OCI-LY1 (cell line): ENCODE data around the gene COA5.

ENCODE experiments used
- H2AFZ ChIP-seq: fragments of 200-600 bp; sonication (generic), shearing (Covaris generic); 2 replicates; pipeline ENCODE4 v1.6.0; 2014; ENCODE audit warnings: antibody characterized with exemption, mild to moderate bottlenecking, low read length
- H3F3A ChIP-seq: fragments of 200-600 bp; sonication (generic), shearing (Covaris generic); 2 replicates; pipeline ENCODE4 v1.6.0; 2014; ENCODE audit warnings: mild to moderate bottlenecking, antibody characterized with exemption, low read length, moderate library complexity; ENCODE audit not compliant: insufficient read depth
- H3K27ac ChIP-seq: fragments of 200-600 bp; sonication (generic); 2 replicates; pipeline ENCODE4 v1.5.1; 2014; ENCODE audit warnings: low read length, mixed run types, mild to moderate bottlenecking, low read depth; ENCODE audit not compliant: poor library complexity, severe bottlenecking
- H3K27me3 ChIP-seq: fragments of 200-600 bp; sonication (generic); 2 replicates; pipeline ENCODE4 v1.6.0; 2014; ENCODE audit warnings: antibody characterized with exemption, mild to moderate bottlenecking, low read length, moderate library complexity; ENCODE audit not compliant: insufficient read depth
- H3K36me3 ChIP-seq: fragments of 200-600 bp; sonication (generic); 2 replicates; pipeline ENCODE4 v1.6.1; 2014; ENCODE audit warnings: mild to moderate bottlenecking, antibody characterized with exemption, low read length, moderate library complexity, mixed read lengths; ENCODE audit not compliant: insufficient read depth
- H3K4me1 ChIP-seq: fragments of 200-600 bp; sonication (generic); 2 replicates; pipeline ENCODE4 v1.5.1; 2014; ENCODE audit warnings: mild to moderate bottlenecking, low read length, moderate library complexity; ENCODE audit not compliant: insufficient read depth, severe bottlenecking
- H3K4me2 ChIP-seq: fragments of 200-600 bp; sonication (generic), shearing (Covaris generic); 2 replicates; pipeline ENCODE4 v1.6.1; 2014; ENCODE audit warnings: low read length
- H3K4me3 ChIP-seq: fragments of 200-600 bp; sonication (generic); 2 replicates; pipeline ENCODE4 v1.5.1; 2014; ENCODE audit warnings: low read length, low read depth, mild to moderate bottlenecking, mixed read lengths; ENCODE audit not compliant: poor library complexity, severe bottlenecking
- H3K79me2 ChIP-seq: fragments of 200-600 bp; shearing (Covaris generic); 2 replicates; pipeline ENCODE4 v1.6.1; 2016; ENCODE audit warnings: mixed run types, low read length, mixed read lengths; ENCODE audit not compliant: insufficient read depth
- H3K9ac ChIP-seq: fragments of 200-600 bp; sonication (generic), shearing (Covaris generic); 2 replicates; pipeline ENCODE4 v1.6.1; 2014; ENCODE audit warnings: mild to moderate bottlenecking, low read length, mixed read lengths
- H3K9me2 ChIP-seq: fragments of 200-600 bp; sonication (generic), shearing (Covaris generic); 2 replicates; pipeline ENCODE4 v1.6.1; 2014; ENCODE audit warnings: low read depth, mild to moderate bottlenecking, low read length, mixed read lengths
- H3K9me3 ChIP-seq: fragments of 200-600 bp; shearing (Covaris generic); 2 replicates; pipeline ENCODE4 v1.6.1; 2014; ENCODE audit warnings: low read length, mixed read lengths
- H4K20me1 ChIP-seq: fragments of 200-600 bp; sonication (generic), shearing (Covaris generic); 2 replicates; pipeline ENCODE4 v1.6.0; 2016; ENCODE audit warnings: mild to moderate bottlenecking, low read length; ENCODE audit not compliant: insufficient read depth
- CTCF ChIP-seq: fragments of 200-600 bp; sonication (generic), shearing (Covaris generic); IDR thresholded peaks from 2 replicates; pipeline ENCODE4 v1.5.1; 2017; ENCODE audit warnings: mild to moderate bottlenecking, antibody characterized with exemption, low read length, moderate library complexity, mixed read lengths
- EZH2 ChIP-seq: fragments of 200-600 bp; sonication (generic), shearing (Covaris generic); IDR thresholded peaks from 2 replicates; pipeline ENCODE4 v1.8.0; 2017; ENCODE audit warnings: borderline replicate concordance, mixed run types, mild to moderate bottlenecking, antibody characterized with exemption, low read length, moderate library complexity, mixed read lengths

The COA5 gene

DNA sequence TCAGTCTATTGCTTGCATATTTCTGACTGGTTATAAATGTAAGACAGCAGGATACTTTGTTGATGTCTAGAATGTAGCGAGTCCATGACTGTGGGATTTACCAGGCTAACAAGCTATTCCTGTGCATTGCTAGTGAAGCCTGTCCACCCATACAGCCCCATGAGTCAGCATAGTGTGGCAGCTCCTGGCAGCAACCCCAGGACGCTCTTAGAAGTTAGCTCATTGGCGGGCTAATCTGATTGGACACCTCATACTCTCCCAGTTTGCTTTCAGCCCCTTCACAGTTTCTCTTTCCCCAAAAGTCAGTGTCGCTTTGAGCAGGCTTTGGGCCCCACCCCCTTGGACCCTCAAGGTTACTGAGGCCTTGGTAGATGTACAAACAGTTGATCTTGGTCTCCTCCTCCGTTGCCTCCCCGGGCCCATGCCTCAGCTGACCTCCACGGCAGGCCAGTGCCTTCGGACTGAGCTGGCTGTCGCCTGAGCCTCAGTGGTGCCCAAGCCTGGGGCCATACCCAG is 48.0 kb downstream of the COA5 start:
- Histone ChIP-seq H3F3A (no peaks in the 10 kb centered on the region), H3K9me3 (no peaks in the 10 kb centered on the region), H3K4me2 (no peak overlapping the region), H3K4me1 (peaks cover 59% of the 10 kb centered on the region), H4K20me1 (no peaks in the 10 kb centered on the region), H3K9ac (no peak overlapping the region), H3K27ac (peak overlapping the region; percentile 49), H3K79me2 (no peaks in the 10 kb centered on the region), H2AFZ (no peak overlapping the region), H3K9me2 (no peaks in the 10 kb centered on the region), H3K27me3 (no peaks in the 10 kb centered on the region), H3K36me3 (no peaks in the 10 kb centered on the region; the same call in 1 of the 2 replicates), H3K4me3 (no peak overlapping the region)
- TF ChIP-seq CTCF, result no peak
- TF ChIP-seq EZH2, result no peak

DNA sequence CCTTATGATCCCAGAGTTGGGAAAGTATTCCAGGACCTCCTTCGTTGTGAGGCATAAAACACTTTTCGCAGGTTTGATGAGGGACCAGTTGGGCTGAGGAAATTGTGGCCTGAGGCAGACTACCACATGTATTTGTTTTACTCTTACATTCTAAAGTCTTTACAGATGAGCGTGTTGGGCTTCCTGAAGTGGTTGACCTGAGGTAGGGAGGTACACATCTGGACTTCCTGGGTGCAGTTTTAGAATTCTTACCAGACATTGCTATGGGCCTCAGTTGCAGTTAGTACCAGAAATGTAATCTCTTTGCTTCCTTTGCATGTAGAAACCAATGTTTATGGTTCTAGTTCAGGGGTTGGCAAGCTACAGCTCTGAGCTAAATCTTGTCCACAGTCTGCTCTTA is 48.7 kb downstream of the COA5 start:
- Histone ChIP-seq H3K9ac (no peak overlapping the region), H3K9me3 (no peaks in the 10 kb centered on the region), H3K27me3 (no peaks in the 10 kb centered on the region), H3K9me2 (no peaks in the 10 kb centered on the region), H3K4me1 (peaks cover 66% of the 10 kb centered on the region), H3K36me3 (no peaks in the 10 kb centered on the region; the same call in 1 of the 2 replicates), H3K27ac (peak overlapping the region; percentile 49), H2AFZ (no peak overlapping the region), H3K4me3 (no peak overlapping the region), H3K79me2 (no peaks in the 10 kb centered on the region), H3K4me2 (no peak overlapping the region), H4K20me1 (no peaks in the 10 kb centered on the region), H3F3A (no peaks in the 10 kb centered on the region)
- TF ChIP-seq EZH2 (no peak), CTCF (no peak)

DNA sequence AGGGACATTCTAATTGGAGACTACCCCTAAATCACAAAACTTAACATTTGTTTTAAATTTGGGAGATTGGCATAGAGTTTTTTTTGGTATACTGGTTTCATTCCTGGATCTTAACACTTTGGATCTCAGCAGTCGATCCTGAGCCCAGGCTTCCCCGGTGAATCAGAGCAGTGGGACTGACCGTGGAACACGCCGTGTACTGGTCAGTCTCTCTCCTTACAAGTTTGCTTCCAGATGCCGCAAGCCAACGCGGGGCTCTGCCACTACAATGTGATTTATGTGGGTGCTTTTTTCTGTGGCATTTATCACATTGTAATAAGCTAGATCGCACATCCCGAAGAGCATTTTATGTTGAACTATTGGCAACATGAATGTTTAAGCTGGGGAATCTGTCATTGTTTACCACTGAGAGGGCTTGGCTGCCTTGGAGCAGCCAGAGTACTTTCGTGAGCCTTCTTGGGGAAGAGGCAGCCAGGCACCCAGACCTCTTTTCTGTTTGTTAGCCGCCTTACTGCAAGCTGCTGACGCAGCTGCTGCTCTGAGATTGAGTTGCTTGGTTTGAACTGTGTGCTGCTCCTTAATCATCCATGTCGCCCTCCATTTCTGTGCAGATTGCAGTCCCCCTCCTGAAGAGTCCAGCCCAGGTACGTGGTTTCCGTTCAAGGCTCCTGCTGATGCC is 49.3 kb downstream of the COA5 start:
- Histone ChIP-seq H3K4me2 (no peak overlapping the region), H3K27ac (peak overlapping the region; percentile 49), H3K9ac (no peak overlapping the region), H3K36me3 (no peaks in the 10 kb centered on the region; the same call in 1 of the 2 replicates), H4K20me1 (no peaks in the 10 kb centered on the region), H3K9me2 (no peaks in the 10 kb centered on the region), H2AFZ (no peak overlapping the region), H3K4me3 (no peak overlapping the region), H3K27me3 (no peaks in the 10 kb centered on the region), H3F3A (no peaks in the 10 kb centered on the region), H3K9me3 (no peaks in the 10 kb centered on the region), H3K79me2 (no peaks in the 10 kb centered on the region), H3K4me1 (peaks cover 72% of the 10 kb centered on the region)
- no peak for TF ChIP-seq EZH2
- TF ChIP-seq CTCF, result no peak
